ENCODE measurements around the gene HIF3A. TPM values are rescaled to one million over a fixed set of nuclear protein-coding genes. Genes with fewer than 3 reads are reported as not detected.
"Not testable (repeated sequence)": the region's sequence is repeated elsewhere in the genome, so short reads cannot be mapped to it uniquely, and the experiment has no call there.

Gene HIF3A
- total RNA-seq, 2 experiments from 2014 or later, result not detected

DNA sequence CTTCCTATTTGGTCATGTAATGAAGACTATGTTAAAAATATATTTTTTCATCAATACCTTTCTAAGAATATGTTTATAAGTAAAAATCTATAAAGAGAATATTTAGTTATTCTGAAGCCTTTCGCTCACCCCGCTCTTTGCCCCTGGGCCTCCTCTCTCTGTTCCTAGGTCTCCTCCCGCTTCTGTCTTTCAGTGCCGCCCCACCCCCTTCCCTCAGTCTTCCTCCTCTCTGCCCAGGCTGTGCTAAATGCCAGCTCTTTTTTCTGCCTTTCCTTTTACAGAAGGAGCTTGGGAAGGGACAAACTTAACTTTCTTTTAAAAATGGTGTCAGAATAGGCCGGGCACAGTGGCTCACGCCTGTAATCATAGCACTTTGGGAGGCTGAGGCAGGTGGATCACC is 22.8 kb downstream of the HIF3A start:
- TF ChIP-seq, protein P1, sequence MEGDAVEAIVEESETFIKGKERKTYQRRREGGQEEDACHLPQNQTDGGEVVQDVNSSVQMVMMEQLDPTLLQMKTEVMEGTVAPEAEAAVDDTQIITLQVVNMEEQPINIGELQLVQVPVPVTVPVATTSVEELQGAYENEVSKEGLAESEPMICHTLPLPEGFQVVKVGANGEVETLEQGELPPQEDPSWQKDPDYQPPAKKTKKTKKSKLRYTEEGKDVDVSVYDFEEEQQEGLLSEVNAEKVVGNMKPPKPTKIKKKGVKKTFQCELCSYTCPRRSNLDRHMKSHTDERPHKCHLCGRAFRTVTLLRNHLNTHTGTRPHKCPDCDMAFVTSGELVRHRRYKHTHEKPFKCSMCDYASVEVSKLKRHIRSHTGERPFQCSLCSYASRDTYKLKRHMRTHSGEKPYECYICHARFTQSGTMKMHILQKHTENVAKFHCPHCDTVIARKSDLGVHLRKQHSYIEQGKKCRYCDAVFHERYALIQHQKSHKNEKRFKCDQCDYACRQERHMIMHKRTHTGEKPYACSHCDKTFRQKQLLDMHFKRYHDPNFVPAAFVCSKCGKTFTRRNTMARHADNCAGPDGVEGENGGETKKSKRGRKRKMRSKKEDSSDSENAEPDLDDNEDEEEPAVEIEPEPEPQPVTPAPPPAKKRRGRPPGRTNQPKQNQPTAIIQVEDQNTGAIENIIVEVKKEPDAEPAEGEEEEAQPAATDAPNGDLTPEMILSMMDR (IDR thresholded peaks at IDR 0.05), result no peak
- Mint-ChIP-seq H3K4me3 (no peak overlapping the region), H3K27me3 (no peaks in the 10 kb centered on the region), H3K9me3 (no peaks in the 10 kb centered on the region), H3K4me1 (ENCODE audit: low read depth) (no peaks in the 10 kb centered on the region), H3K36me3 (ENCODE audit: low read depth) (no peaks in the 10 kb centered on the region), H3K27ac (no peak overlapping the region)
- intact Hi-C loops (cut with micrococcal nuclease), result no loop called here
- ChIA-PET POLR2A (no interaction called here), CTCF (no interaction called here)
- ATAC-seq (no peak), DNase-seq (no peak)

DNA sequence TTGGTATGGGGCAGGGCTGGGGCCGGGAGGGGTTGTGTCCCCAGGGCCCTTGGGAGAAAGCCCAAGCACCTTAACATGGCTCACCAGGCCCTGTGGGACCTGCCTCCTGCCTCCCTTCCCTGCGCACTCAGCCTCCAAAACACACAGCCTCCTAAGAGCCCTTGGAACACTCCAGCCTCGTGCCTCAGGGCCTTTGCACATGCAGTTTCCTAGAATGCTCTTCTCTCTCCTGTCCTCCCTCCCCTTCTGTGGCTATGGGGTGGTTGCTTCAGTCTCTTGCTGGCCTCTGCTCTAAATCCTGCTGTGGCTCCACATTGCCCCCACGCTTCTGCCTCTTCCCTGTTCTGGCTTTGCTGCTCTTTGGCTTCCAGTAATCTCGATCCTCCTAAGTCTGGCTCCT is 23.7 kb downstream of the HIF3A start:
- Mint-ChIP-seq H3K4me1 (ENCODE audit: low read depth) (no peaks in the 10 kb centered on the region), H3K27ac (no peak overlapping the region), H3K27me3 (no peaks in the 10 kb centered on the region), H3K36me3 (ENCODE audit: low read depth) (no peaks in the 10 kb centered on the region), H3K4me3 (no peak overlapping the region), H3K9me3 (no peaks in the 10 kb centered on the region)
- POLR2A ChIA-PET, result no interaction called here
- TF ChIP-seq, protein P1 (IDR thresholded peaks at IDR 0.05), result no peak
- intact Hi-C loops (cut with micrococcal nuclease), result no loop called here
- CTCF ChIA-PET, result interaction anchor here (1.1 kb wide), 1 partner anchor 26 kb away, joined by 3 read pairs; the partner anchor contains the start of gene PPP5C
- DNase-seq (no peak), ATAC-seq (no peak)

DNA sequence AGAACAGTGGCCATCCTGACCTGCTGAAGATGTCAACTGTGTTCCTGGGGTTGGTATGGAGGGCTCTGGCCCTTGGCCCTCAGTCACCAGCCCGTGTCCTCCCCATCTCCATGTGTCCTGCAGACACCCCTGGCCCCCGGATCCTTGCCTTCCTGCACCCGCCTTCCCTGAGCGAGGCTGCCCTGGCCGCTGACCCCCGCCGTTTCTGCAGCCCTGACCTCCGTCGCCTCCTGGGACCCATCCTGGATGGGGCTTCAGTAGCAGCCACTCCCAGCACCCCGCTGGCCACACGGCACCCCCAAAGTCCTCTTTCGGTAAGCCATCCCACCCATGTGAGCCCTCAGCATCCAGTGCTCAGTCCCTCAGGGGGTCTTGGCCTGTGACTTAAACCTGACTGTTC is 24.8 kb downstream of the HIF3A start:
- intact Hi-C loops (cut with micrococcal nuclease), result no loop called here
- H3K4me3 Mint-ChIP-seq, result no peak overlapping the region
- H3K27ac Mint-ChIP-seq, result no peak overlapping the region
- H3K36me3 Mint-ChIP-seq (ENCODE audit: low read depth), result no peaks in the 10 kb centered on the region
- TF ChIP-seq, protein P1 (IDR thresholded peaks at IDR 0.05), result no peak
- H3K27me3 Mint-ChIP-seq, result no peaks in the 10 kb centered on the region
- peaks cover 8% of the 10 kb centered on the region for H3K9me3 Mint-ChIP-seq
- POLR2A ChIA-PET, result no interaction called here
- DNase-seq (no peak), ATAC-seq (no peak)
- CTCF ChIA-PET, result no interaction called here
- no peaks in the 10 kb centered on the region for H3K4me1 Mint-ChIP-seq (ENCODE audit: low read depth)

DNA sequence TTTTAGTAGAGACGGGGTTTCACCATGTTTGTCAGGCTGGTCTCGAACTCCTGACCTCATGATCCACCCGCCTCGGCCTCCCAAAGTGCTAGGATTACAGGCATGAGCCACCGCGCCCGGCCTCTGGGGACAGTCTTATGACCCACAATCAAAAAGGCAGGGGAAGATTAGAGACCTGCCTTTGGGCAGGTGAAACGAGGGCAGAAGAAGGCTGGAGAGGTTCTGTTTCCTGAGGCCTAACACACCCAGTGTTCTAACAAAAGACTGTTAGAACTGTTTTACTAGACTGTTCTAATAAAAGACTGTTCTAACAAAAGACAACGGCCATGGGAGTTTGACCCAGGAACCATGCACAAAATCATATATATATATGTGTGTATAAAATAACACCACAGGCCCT is 26.4 kb downstream of the HIF3A start:
- peaks cover 16% of the 10 kb centered on the region for H3K9me3 Mint-ChIP-seq

DNA sequence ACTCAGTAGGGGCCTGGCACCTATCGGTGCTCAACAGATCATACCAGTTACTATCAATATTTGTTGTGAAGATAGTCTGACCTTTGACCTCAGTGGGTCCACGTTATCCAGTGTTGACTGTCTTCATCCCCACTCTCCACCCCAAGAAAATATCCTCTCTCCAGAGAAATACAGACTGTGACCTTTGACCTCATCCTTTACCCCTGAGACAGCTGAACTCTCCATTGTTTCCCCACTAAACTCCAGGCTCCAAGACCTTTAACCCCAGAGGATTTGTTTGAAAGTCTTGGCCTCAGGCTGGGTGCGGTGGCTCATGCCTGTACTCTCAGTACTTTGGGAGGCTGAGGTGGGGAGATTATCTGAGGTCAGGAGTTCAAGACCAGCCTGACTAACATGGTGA is 27.4 kb downstream of the HIF3A start:
- intact Hi-C loops (cut with micrococcal nuclease), result no loop called here
- no peak overlapping the region for H3K4me3 Mint-ChIP-seq

More for the DNA sequence above, 26.4 kb downstream of the HIF3A start:
- H3K27ac Mint-ChIP-seq; H3K4me1 Mint-ChIP-seq (ENCODE audit: low read depth); ATAC-seq; H3K27me3 Mint-ChIP-seq; intact Hi-C loops (cut with micrococcal nuclease); POLR2A ChIA-PET; DNase-seq; H3K4me3 Mint-ChIP-seq; H3K36me3 Mint-ChIP-seq (ENCODE audit: low read depth): not testable (repeated sequence)
- CTCF ChIA-PET, result interaction anchor here (1.0 kb wide), 1 partner anchor 73 kb away, joined by 3 read pairs; no protein-coding TSS in a partner anchor

More for the DNA sequence above, 27.4 kb downstream of the HIF3A start:
- H3K27ac Mint-ChIP-seq, result no peak overlapping the region
- DNase-seq (no peak), ATAC-seq (no peak)
- H3K27me3 Mint-ChIP-seq, result no peaks in the 10 kb centered on the region
- TF ChIP-seq, protein P1 (IDR thresholded peaks at IDR 0.05), result no peak
- ChIA-PET POLR2A (no interaction called here), CTCF (interaction anchor here (1.0 kb wide), 1 partner anchor 72 kb away, joined by 3 read pairs; no protein-coding TSS in a partner anchor)
- no peaks in the 10 kb centered on the region for H3K4me1 Mint-ChIP-seq (ENCODE audit: low read depth)
- peaks cover 20% of the 10 kb centered on the region for H3K9me3 Mint-ChIP-seq
- peaks cover 1% of the 10 kb centered on the region for H3K36me3 Mint-ChIP-seq (ENCODE audit: low read depth)
